ENCODE results near the gene MACROD2. TPM values are rescaled to one million over a fixed set of nuclear protein-coding genes. Genes with fewer than 3 reads are reported as not detected.

Gene MACROD2
- total and polyA plus RNA-seq, 2 of the 4 experiments (the other 2 are of a cell fraction), result not detected

- Histone ChIP-seq H2AK9ac (replicated peaks; ENCODE audit: low read depth, low read length, poor library complexity) (no peak overlapping the region), H3K4me1 (ENCODE audit: control insufficient read depth, insufficient read depth, low read length) (no peaks in the 10 kb centered on the region), H4K5ac (ENCODE audit: low read depth, low read length) (no peak overlapping the region), H3K4me2 (ENCODE audit: low read depth, low read length) (peak overlapping the region; percentile 58; the same call in 1 of the 2 replicates), H2AFZ (replicated peaks; ENCODE audit: low read length, poor library complexity) (no peak overlapping the region), H3K14ac (replicated peaks; ENCODE audit: low read depth, low read length) (no peak overlapping the region), H3K27me3 (ENCODE audit: control insufficient read depth, insufficient read depth, low read length) (no peaks in the 10 kb centered on the region), H3K36me3 (ENCODE audit: control insufficient read depth, insufficient read depth, low read length) (no peaks in the 10 kb centered on the region), H3K79me1 (ENCODE audit: low read depth in 1 of 2, low read length in 2 of 2) (no peaks in the 10 kb centered on the region), H4K20me1 (ENCODE audit: insufficient read depth, low read length) (no peaks in the 10 kb centered on the region), H3K18ac (ENCODE audit: low read depth, low read length) (no peak overlapping the region), H3K4me3 (ENCODE audit: insufficient read depth, low read depth, low read length) (no peak overlapping the region), H3K9me1 (ENCODE audit: insufficient read depth, low read length) (no peaks in the 10 kb centered on the region), H2BK120ac (ENCODE audit: low read depth, low read length) (no peak overlapping the region), H3K9me3 (ENCODE audit: control insufficient read depth, insufficient read depth, low read length) (no peaks in the 10 kb centered on the region), H2BK15ac (ENCODE audit: low read depth, low read length) (no peak overlapping the region), H3K4ac (ENCODE audit: low read depth, low read length) (no peak overlapping the region), H3K23ac (ENCODE audit: low read depth, low read length) (no peak overlapping the region), H3K56ac (ENCODE audit: extremely low read depth, insufficient read depth, low read length) (no peak overlapping the region), H4K91ac (ENCODE audit: insufficient read depth, low read depth, low read length) (no peak overlapping the region), H4K8ac (ENCODE audit: low read depth in 2 of 2, low read length in 2 of 2) (no peak overlapping the region), H2BK5ac (ENCODE audit: low read depth, low read length, poor library complexity, severe bottlenecking) (no peak overlapping the region), H2BK20ac (ENCODE audit: low read depth, low read length) (no peak overlapping the region), H3K27ac (ENCODE audit: insufficient read depth, low read length) (no peak overlapping the region), H2AK5ac (ENCODE audit: low read depth, low read length) (no peak overlapping the region), H3K9ac (ENCODE audit: low read depth, low read length) (no peak overlapping the region)
- ATAC-seq (ENCODE audit: low read depth) (peak; percentile 93), DNase-seq (peak; percentile 67)
- in situ Hi-C loops (cut with MboI; ENCODE audit: low sequenced_read_pairs), result no loop called here
- TF ChIP-seq BHLHE40 (IDR thresholded peaks at IDR 0.05; ENCODE audit: low read depth, low read length), result no peak
- no peak for TF ChIP-seq CHD1 (IDR thresholded peaks at IDR 0.05; ENCODE audit: low read depth, low read length)
- no peak for TF ChIP-seq POLR2A (IDR thresholded peaks at IDR 0.05; ENCODE audit: low read depth, low read length)
- TF ChIP-seq RCOR1 (IDR thresholded peaks at IDR 0.05; ENCODE audit: insufficient replicate concordance, low read length), result no peak
- TF ChIP-seq MXI1 (IDR thresholded peaks at IDR 0.05; ENCODE audit: borderline replicate concordance, low read depth, low read length), result no peak
- peak; percentile 73 for TF ChIP-seq CEBPB (IDR thresholded peaks at IDR 0.05; ENCODE audit: low read depth, low read length)
- TF ChIP-seq, protein P1, sequence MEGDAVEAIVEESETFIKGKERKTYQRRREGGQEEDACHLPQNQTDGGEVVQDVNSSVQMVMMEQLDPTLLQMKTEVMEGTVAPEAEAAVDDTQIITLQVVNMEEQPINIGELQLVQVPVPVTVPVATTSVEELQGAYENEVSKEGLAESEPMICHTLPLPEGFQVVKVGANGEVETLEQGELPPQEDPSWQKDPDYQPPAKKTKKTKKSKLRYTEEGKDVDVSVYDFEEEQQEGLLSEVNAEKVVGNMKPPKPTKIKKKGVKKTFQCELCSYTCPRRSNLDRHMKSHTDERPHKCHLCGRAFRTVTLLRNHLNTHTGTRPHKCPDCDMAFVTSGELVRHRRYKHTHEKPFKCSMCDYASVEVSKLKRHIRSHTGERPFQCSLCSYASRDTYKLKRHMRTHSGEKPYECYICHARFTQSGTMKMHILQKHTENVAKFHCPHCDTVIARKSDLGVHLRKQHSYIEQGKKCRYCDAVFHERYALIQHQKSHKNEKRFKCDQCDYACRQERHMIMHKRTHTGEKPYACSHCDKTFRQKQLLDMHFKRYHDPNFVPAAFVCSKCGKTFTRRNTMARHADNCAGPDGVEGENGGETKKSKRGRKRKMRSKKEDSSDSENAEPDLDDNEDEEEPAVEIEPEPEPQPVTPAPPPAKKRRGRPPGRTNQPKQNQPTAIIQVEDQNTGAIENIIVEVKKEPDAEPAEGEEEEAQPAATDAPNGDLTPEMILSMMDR (conservative IDR thresholded peaks at IDR 0.05; ENCODE audit: low read depth, low read length), result no peak
- no peak for TF ChIP-seq FOS (IDR thresholded peaks at IDR 0.05; ENCODE audit: low read depth, low read length)
- intact Hi-C loops (cut with micrococcal nuclease), result loop anchor here (1.0 kb wide), 1 partner anchor 375 kb away; the partner anchor contains the start of gene FLRT3
- dilution Hi-C loops (cut with HindIII; ENCODE audit: low sequenced_read_pairs, unreplicated experiment), result no loop called here
- BruUV-seq (replicated peaks), result no TSS peak
- POLR2A ChIA-PET (ENCODE audit: unreplicated experiment), result no interaction called here
- CTCF ChIA-PET, result no interaction called here
- WGBS, 2 experiments (ENCODE audit: extremely low coverage in 2 of 2, insufficient read length in 1 of 2), result no CpG with 5 or more reads among the region's 6 CpGs
These were observed 717.0 kb downstream of the MACROD2 start for GRCh38 chr20:14712302-14712739.

Data from IMR-90 (cell line).